K562 (cell line): ENCODE data around the gene ATP9B. TPM values are rescaled to one million over a fixed set of nuclear protein-coding genes. Genes with fewer than 3 reads are reported as not detected.

ENCODE experiments used
- ATF1 ChIP-seq, 2 experiments: fragments of 450-650 bp in 1 of 2; IDR thresholded peaks; 2 replicates each; pipeline ENCODE4 v1.6.1; 2016; ENCODE audit warnings: missing compliant biosample characterization in 1 of 2, missing genetic modification characterization in 1 of 2
- CBX2 ChIP-seq: fragments of 200-600 bp; sonication (generic); IDR thresholded peaks from one replicate; pipeline ENCODE4 v1.6.1; 2012; ENCODE audit warnings: mild to moderate bottlenecking, low read length, inconsistent platforms; ENCODE audit not compliant: insufficient read depth, poor library complexity, severe bottlenecking
- CEBPB ChIP-seq: fragments of 450-650 bp; IDR thresholded peaks from 2 replicates; pipeline ENCODE4 v1.6.1; 2016; ENCODE audit warnings: missing genetic modification characterization, missing compliant biosample characterization
- CREB1 ChIP-seq, 2 experiments: sonication (generic) in 1 of 2; formaldehyde crosslinking in 1 of 2; IDR thresholded peaks; 2 replicates each; pipeline versions ENCODE4 v1.6.1 to v1.8.0; 2012 to 2022; ENCODE audit warnings: inconsistent platforms in 1 of 2, mild to moderate bottlenecking in 1 of 2, missing genetic modification reagents in 1 of 2, moderate library complexity in 1 of 2
- DPF2 ChIP-seq: fragments of 450-650 bp; IDR thresholded peaks from 2 replicates; pipeline ENCODE4 v1.6.1; 2016
- ERF ChIP-seq: fragments of 450-650 bp; formaldehyde crosslinking; IDR thresholded peaks from 2 replicates; pipeline ENCODE4 v1.4.0; 2020; ENCODE audit warnings: mild to moderate bottlenecking, mixed read lengths
- ESRRA ChIP-seq: fragments of 450-650 bp; IDR thresholded peaks from 2 replicates; pipeline ENCODE4 v1.6.1; 2014; ENCODE audit warnings: low read depth, mild to moderate bottlenecking, moderate library complexity, borderline replicate concordance
- FOSL1 ChIP-seq: fragments of 200-800 bp; sonication (Bioruptor generic); conservative IDR thresholded peaks from 2 replicates; pipeline ENCODE4 v1.6.1; 2016; ENCODE audit warnings: missing genetic modification characterization, missing compliant biosample characterization
- HDAC2 ChIP-seq: fragments of 450-650 bp; IDR thresholded peaks from 2 replicates; pipeline ENCODE4 v1.6.1; 2016; ENCODE audit warnings: mild to moderate bottlenecking
- KDM2B ChIP-seq: fragments of 250-450 bp; sonication (Bioruptor Pico); IDR thresholded peaks from 2 replicates; pipeline ENCODE4 v1.8.0; 2021; ENCODE audit warnings: mild to moderate bottlenecking, moderate library complexity
- LCOR ChIP-seq: sonication (generic); formaldehyde crosslinking; IDR thresholded peaks from 2 replicates; pipeline ENCODE4 v1.8.0; 2022; ENCODE audit warnings: mild to moderate bottlenecking, missing genetic modification reagents
- LEF1 ChIP-seq: fragments of 450-650 bp; IDR thresholded peaks from 2 replicates; pipeline ENCODE4 v1.6.1; 2016; ENCODE audit warnings: mild to moderate bottlenecking
- NR2C2 ChIP-seq, 2 experiments: fragments of 200-800 bp in 1 of 2; sonication (Bioruptor generic) in 1 of 2; sonication (generic) in 1 of 2; formaldehyde crosslinking in 1 of 2; IDR thresholded peaks; 2 replicates each; pipeline versions ENCODE4 v1.6.1 to v1.8.0; 2016 to 2022; ENCODE audit warnings: mild to moderate bottlenecking in 1 of 2, missing compliant biosample characterization in 1 of 2, missing genetic modification characterization in 1 of 2, missing genetic modification reagents in 1 of 2
- RBM15 ChIP-seq: fragments of 200-400 bp; formaldehyde crosslinking; IDR thresholded peaks from 2 replicates; pipeline ENCODE4 v1.6.1; 2018; ENCODE audit warnings: mild to moderate bottlenecking, low read length, moderate library complexity; ENCODE audit not compliant: insufficient read depth
- RFX1 ChIP-seq: fragments of 450-650 bp; IDR thresholded peaks from 2 replicates; pipeline ENCODE4 v1.6.1; 2016; ENCODE audit warnings: mild to moderate bottlenecking, moderate library complexity
- SRSF7 ChIP-seq: fragments of 200-400 bp; formaldehyde crosslinking; optimal IDR thresholded peaks from 2 replicates; pipeline ENCODE3; 2017; ENCODE audit warnings: mild to moderate bottlenecking, low read depth, low read length
- SUPT5H ChIP-seq: fragments of 450-650 bp; IDR thresholded peaks from 2 replicates; pipeline ENCODE4 v1.6.1; 2016
- TAF1 ChIP-seq: IDR thresholded peaks from 2 replicates; pipeline ENCODE4 v1.6.1; 2011; ENCODE audit warnings: mild to moderate bottlenecking, low read length, moderate library complexity; ENCODE audit not compliant: insufficient read depth, control insufficient read depth, severe bottlenecking; ENCODE audit errors: extremely low read depth
- TAF7 ChIP-seq: fragments of 450-650 bp; IDR thresholded peaks from 2 replicates; pipeline ENCODE4 v1.6.1; 2016; ENCODE audit warnings: missing genetic modification characterization, missing compliant biosample characterization
- XRCC5 ChIP-seq: fragments of 200-400 bp; formaldehyde crosslinking; IDR thresholded peaks from 2 replicates; pipeline ENCODE4 v1.6.1; 2017; ENCODE audit warnings: low read depth, mild to moderate bottlenecking, low read length
- ZBTB12 ChIP-seq: fragments of 250-450 bp; sonication (Bioruptor Pico); IDR thresholded peaks from 2 replicates; pipeline ENCODE4 v1.4.0; 2020
- ZFPM2 ChIP-seq: fragments of 250-450 bp; sonication (Bioruptor Pico); IDR thresholded peaks from 2 replicates; pipeline ENCODE4 v1.5.1; 2022; ENCODE audit warnings: mild to moderate bottlenecking
- ZNF592 ChIP-seq: fragments of 450-650 bp; IDR thresholded peaks from 2 replicates; pipeline ENCODE4 v1.6.1; 2017; ENCODE audit warnings: antibody characterized with exemption, mild to moderate bottlenecking
- ZNF79 ChIP-seq: fragments of 250-450 bp; sonication (Bioruptor Pico); IDR thresholded peaks from 2 replicates; pipeline ENCODE4 v1.4.0; 2020; ENCODE audit warnings: low read depth, mild to moderate bottlenecking, moderate library complexity
- ZSCAN32 ChIP-seq: fragments of 450-650 bp; formaldehyde crosslinking; IDR thresholded peaks from 2 replicates; pipeline ENCODE4 v1.4.0; 2020; ENCODE audit warnings: mild to moderate bottlenecking, moderate library complexity
- ZZZ3 ChIP-seq: fragments of 450-650 bp; IDR thresholded peaks from 2 replicates; pipeline ENCODE4 v1.6.1; 2016; ENCODE audit warnings: antibody characterized with exemption, mild to moderate bottlenecking, moderate library complexity
- polyA plus RNA-seq, 8 experiments: library from polyadenylated mRNA; depleted of rRNA in 4 of 8; stranded (reverse) in 5 of 8; unstranded in 3 of 8; fragments of >200 nt; fragmentation: Nextera tagmentation in 2 of 8; fragmentation: Illumina TruSeq in 1 of 8; extraction: Ambion mirVana in 2 of 8; extraction: Trizol in 1 of 8; gene quantifications; 2 replicates each; pipeline versions ENCODE4 v1.2.1 to v1.2.3, GENCODE V29; 2011 to 2014; ENCODE audit warnings: inconsistent platforms in 1 of 8, missing spikeins in 1 of 8
- total RNA-seq, 7 experiments: library from RNA; depleted of rRNA in 6 of 7; stranded (reverse); fragments of >200 nt in 6 of 7; fragmentation: Illumina TruSeq in 2 of 7; extraction: Trizol in 2 of 7; gene quantifications; 2 replicates each; pipeline versions ENCODE4 v1.2.1 to v1.2.3, GENCODE V29; 2011 to 2021; ENCODE audit warnings: low replicate concordance in 1 of 7

The ATP9B gene
- total and polyA plus RNA-seq, 9 of the 15 experiments (the other 6 are each of a cell fraction or from before 2014, with no cell fraction given), result 0.66 to 13.2 (median 7.9) TPM

- TF ChIP-seq ESRRA, result no peak
- no peak for TF ChIP-seq RBM15
- TF ChIP-seq ERF (CRISPR knock-in tag), result no peak
- TF ChIP-seq ZNF79 (CRISPR knock-in tag), result no peak
- TF ChIP-seq TAF1, result no peak
- 0 out of 2 replicates have a peak, but pooled peaks have one; percentile 47 for TF ChIP-seq ZNF592
- no peak for TF ChIP-seq NR2C2 (CRISPR knock-in tag; IDR thresholded peaks at IDR 0.05)
- peak; percentile 67 for TF ChIP-seq NR2C2 (tag; IDR thresholded peaks at IDR 0.05)
- no peak for TF ChIP-seq SRSF7
- TF ChIP-seq ATF1 (CRISPR knock-in tag; IDR thresholded peaks at IDR 0.05), result no peak
- TF ChIP-seq ATF1 (tag; IDR thresholded peaks at IDR 0.05), result peak; percentile 84
- no peak for TF ChIP-seq ZZZ3
- TF ChIP-seq ZSCAN32 (CRISPR knock-in tag), result no peak
- peak; percentile 80 for TF ChIP-seq CEBPB (tag)
- TF ChIP-seq RFX1, result peak; percentile 64
- TF ChIP-seq XRCC5, result no peak
- no peak for TF ChIP-seq LCOR (CRISPR knock-in tag)
- TF ChIP-seq FOSL1, result peak; percentile 49
- no peak for TF ChIP-seq LEF1
- TF ChIP-seq HDAC2, result 0 out of 2 replicates have a peak, but pooled peaks have one; percentile 20
- peak; percentile 55 for TF ChIP-seq DPF2
- peak; percentile 65 for TF ChIP-seq CREB1 (IDR thresholded peaks at IDR 0.05)
- peak; percentile 72 for TF ChIP-seq CREB1 (CRISPR knock-in tag; IDR thresholded peaks at IDR 0.05)
- no peak for TF ChIP-seq KDM2B
- TF ChIP-seq CBX2, result no peak
- no peak for TF ChIP-seq ZFPM2 (CRISPR knock-in tag)
- TF ChIP-seq TAF7 (tag), result no peak
- TF ChIP-seq SUPT5H, result no peak
- peak; percentile 43; the same call in 1 of the 2 replicates for TF ChIP-seq ZBTB12 (CRISPR knock-in tag)
These were observed 343.8 kb downstream of the ATP9B start (continued) for GRCh38 chr18:79413025-79413424.
